Measurements from ENCODE around the gene BIRC3.

BIRC3 gene

DNA sequence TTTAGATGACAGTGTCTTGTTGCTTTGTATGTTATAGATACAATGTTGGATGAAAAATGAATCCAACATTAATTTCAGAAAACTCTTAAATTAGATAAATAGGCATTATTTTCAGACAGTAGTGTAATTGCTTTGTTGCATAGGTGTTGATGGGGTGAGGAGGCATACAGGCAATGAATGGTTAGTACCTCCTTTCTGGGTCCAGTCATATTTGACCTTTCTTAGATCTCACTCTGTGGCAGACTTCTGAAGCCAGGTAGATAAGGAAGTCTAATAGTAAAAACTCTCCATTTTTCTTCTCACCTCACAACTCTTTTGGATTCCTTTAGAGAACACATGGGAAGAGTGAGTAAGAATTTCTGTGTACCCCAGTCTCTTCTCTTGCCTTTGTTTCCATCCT, 61.5 kb downstream of the BIRC3 start:
- no peak for DNase-seq

- no peak for DNase-seq
These were observed 65.1 kb downstream of the BIRC3 start for GRCh38 chr11:102382384-102382783.

DNA sequence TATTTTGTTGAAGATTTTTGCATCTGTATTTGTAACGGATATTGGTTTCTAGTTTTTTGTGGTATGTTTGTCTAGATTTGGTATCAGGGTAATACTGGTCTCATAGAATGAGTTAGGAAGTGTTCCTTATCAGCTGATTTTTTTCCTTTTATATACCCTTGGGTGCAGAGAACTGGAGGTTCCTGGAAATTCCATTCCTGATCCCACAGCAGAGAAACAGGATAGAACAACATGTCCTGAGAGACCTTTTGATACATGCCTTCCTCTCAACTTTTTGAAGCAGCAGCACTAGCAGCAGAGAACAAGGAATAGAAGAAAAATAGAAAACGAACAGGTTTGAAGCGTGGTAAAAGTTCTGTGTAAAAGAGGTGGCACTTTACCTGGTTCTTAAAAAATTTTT, 66.6 kb downstream of the BIRC3 start:
- DNase-seq = no peak

DNA sequence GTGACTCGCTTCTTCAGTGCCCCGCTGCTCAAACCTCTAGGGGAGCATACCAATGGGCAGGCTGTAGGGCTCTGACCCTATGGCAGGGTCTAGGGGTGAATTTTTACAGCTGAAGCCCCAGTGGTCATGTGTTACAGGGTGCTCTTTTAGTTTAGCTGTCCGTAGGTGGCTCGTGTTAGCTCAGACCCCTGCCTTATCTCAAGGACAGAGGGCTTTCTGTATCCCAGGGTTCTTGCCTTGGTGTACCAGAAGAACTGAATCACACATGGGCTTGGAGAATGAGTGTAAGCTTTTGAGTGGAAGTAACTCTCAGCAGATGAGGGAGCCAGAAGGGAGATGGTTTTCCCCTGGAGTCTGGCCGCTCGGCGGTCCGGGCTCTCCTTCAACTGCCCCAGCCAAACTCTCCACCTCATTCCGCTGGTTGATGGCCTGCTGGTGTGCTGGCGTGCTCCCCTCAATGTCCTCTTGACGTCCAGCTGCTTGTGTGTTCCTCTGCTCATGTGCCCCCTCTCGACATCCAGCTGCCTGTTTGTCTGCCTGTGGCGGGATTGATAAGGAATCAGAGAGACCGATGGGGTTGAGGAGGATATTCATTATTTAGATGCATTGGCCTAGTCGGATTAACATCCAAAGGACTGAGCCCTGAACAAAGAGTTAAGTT, 67.3 kb downstream of the BIRC3 start:
- peak; percentile 82 for DNase-seq

DNA sequence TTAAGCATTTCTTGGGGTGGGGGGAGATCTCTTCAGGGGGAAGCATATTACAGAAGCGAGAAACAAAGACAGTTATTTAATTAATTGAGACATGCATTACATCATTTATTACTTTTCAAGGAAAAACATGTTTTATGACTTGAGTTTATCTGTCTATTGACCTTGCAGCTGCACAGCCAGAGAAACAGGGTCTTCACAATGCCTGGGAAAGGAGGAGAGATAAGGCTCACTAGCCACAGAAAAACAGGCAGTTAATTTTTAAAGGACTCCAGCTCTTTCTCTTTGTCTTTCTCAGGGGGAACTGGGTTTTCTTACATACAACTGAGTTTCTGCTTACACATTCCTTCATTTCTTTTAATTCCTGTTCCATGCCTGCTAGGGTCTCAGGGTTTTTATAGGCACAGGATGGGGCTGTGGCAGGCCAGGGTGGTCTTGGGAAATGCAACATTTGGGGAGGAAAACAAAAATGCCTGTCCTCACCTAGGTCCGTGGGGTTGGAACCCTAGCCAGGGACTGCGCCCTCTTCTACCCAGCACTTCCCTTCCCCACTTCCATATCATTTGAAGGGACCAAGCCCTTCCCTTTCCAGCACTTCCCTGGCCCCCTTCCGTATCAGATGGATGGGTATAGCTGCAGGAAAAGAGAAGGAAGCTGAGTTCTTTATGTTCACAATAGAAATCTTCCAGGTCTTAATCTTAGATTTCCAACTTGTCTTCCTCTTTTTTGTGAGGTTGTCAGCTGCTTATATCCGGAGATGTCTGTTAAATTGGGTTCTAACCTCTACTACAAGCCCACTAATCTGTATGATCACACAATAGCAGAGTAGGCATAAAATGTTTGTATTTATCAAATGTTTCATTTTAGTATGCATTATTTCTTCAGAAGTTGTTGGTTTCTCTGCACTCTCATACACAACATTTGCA, 68.1 kb downstream of the BIRC3 start:
- peak; percentile 67 for DNase-seq

DNA sequence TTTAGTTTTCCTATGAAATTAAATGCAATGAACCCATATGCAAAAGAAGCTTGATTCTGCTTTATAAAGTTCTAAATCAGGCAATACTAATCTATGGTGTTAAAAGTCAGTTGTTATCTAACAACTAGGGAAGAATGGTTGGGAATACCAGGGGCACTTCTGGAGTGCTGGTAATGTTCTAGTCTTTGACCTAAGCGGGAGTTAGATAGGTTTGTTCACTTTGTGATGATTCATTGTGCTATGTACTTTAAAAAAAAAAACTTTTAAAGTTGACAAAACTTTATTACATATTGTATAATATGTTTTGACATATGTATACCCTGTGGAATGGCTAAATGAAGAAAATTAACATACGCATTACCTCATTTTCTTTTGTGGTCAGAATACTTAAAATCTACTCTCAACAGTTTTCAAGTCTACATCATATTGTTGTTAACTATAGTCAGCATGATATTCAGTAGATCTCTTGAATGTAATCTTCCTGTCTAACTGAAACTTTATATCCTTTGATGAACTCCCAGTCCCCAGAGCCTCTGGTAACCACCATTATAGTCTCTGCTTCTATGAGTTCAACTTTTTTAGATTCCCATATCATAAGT, 69.0 kb downstream of the BIRC3 start:
- DNase-seq = peak; percentile 37

GRCh38 chr11:102387043-102387781, 69.9 kb downstream of the BIRC3 start:
- no peak for DNase-seq

Measured in hematopoietic multipotent progenitor cell treated with erythropoietin and hydrocortisone succinate and interleukin-3 and kit ligand, for 4 days (in vitro differentiated cells).